Activated B cell treated with CpG ODN at 0.5 μM for 24 hours (primary cell): ENCODE data around the gene SPEF1. TPM values are rescaled to one million over a fixed set of nuclear protein-coding genes. Genes with fewer than 3 reads are reported as not detected.

Experiments
- ATAC-seq: fragments of 200-7000 bp; cut with Tn5 transposase; one replicate; pipeline ENCODE4 v1.10.0; 2021; ENCODE audit warnings: low read depth, mild to moderate bottlenecking, moderate library complexity
- CTCF ChIA-PET: fragments of 350-600 bp; sonication (Branson Sonifier 250); formaldehyde crosslinking; loops from one replicate; lab custom pipeline; 2021; ENCODE audit warnings: antibody characterized with exemption; lab: Charles Lee
- POLR2A ChIA-PET: fragments of 350-600 bp; sonication (Branson Sonifier 250); formaldehyde crosslinking; loops from one replicate; lab custom pipeline; 2021; ENCODE audit warnings: antibody characterized with exemption; lab: Charles Lee
- DNase-seq: peaks from one replicate; pipeline ENCODE4 v3.0.0; 2022
- H3K27ac Mint-ChIP-seq: one replicate; pipeline ENCODE4 v1.8.0; 2020; ENCODE audit warnings: mixed read lengths
- H3K27me3 Mint-ChIP-seq: one replicate; pipeline ENCODE4 v1.8.0; 2021; ENCODE audit warnings: mixed read lengths
- H3K36me3 Mint-ChIP-seq: one replicate; pipeline ENCODE4 v1.8.0; 2021; ENCODE audit warnings: low read depth, mixed read lengths
- H3K4me1 Mint-ChIP-seq: one replicate; pipeline ENCODE4 v1.8.0; 2021; ENCODE audit warnings: mixed read lengths
- H3K4me3 Mint-ChIP-seq: one replicate; pipeline ENCODE4 v1.8.0; 2020; ENCODE audit warnings: mild to moderate bottlenecking, mixed read lengths
- H3K9me3 Mint-ChIP-seq: one replicate; pipeline ENCODE4 v1.8.0; 2020; ENCODE audit warnings: mixed read lengths
- CTCF ChIP-seq: fragments of 200-600 bp; IDR thresholded peaks from one replicate; pipeline ENCODE4 v1.8.0; 2022; ENCODE audit warnings: antibody characterized with exemption, mild to moderate bottlenecking
- intact Hi-C: fragments of 100-400 bp; cut with micrococcal nuclease; formaldehyde crosslinking; loops from one replicate; pipeline ENCODE4 v1.15.1; 2024
- total RNA-seq: library from RNA; stranded (reverse); gene quantifications from 2 replicates; pipeline ENCODE4 v1.2.3, GENCODE V29; 2022

SPEF1 gene
- total RNA-seq, 1 donor from 2014 or later, result not detected

GRCh38 chr20:3813848-3814581 is 32.8 kb upstream of the SPEF1 start:
- no peaks in the 10 kb centered on the region for H3K27me3 Mint-ChIP-seq
- no peak overlapping the region for H3K4me3 Mint-ChIP-seq
- ChIA-PET CTCF (interaction anchor here (1.3 kb wide), 1 partner anchor 28 kb away, joined by 3 read pairs; the partner anchor contains the start of gene CENPB), POLR2A (interaction anchor here (0.6 to 0.7 kb wide), 4 partner anchors 10 to 22 kb away, joined by 3 to 11 read pairs (median 3); no protein-coding TSS in a partner anchor)
- TF ChIP-seq CTCF, result no peak
- peaks cover 15% of the 10 kb centered on the region for H3K4me1 Mint-ChIP-seq
- intact Hi-C loops, result no loop called here
- DNase-seq (no peak), ATAC-seq (no peak)
- no peaks in the 10 kb centered on the region for H3K36me3 Mint-ChIP-seq
- H3K9me3 Mint-ChIP-seq, result no peaks in the 10 kb centered on the region
- no peak overlapping the region for H3K27ac Mint-ChIP-seq

GRCh38 chr20:3812975-3813847 is 32.0 kb upstream of the SPEF1 start:
- ChIA-PET POLR2A (interaction anchor here (0.6 to 0.9 kb wide), 3 partner anchors 21 to 32 kb away, joined by 3 to 4 read pairs (median 3); no protein-coding TSS in a partner anchor), CTCF (interaction anchor here (1.3 kb wide), 1 partner anchor 27 kb away, joined by 3 read pairs; the partner anchor contains the start of gene CENPB)
- no peaks in the 10 kb centered on the region for H3K36me3 Mint-ChIP-seq
- ATAC-seq (no peak), DNase-seq (no peak)
- no peaks in the 10 kb centered on the region for H3K9me3 Mint-ChIP-seq
- TF ChIP-seq CTCF, result no peak
- H3K4me3 Mint-ChIP-seq, result no peak overlapping the region
- no peak overlapping the region for H3K27ac Mint-ChIP-seq
- intact Hi-C loops, result no loop called here
- no peaks in the 10 kb centered on the region for H3K27me3 Mint-ChIP-seq
- H3K4me1 Mint-ChIP-seq, result peaks cover 15% of the 10 kb centered on the region

- DNase-seq (no peak), ATAC-seq (no peak)
- peak overlapping the region; percentile 81 for H3K27ac Mint-ChIP-seq
- ChIA-PET CTCF (no interaction called here), POLR2A (interaction anchor here (0.6 to 2.1 kb wide), 4 partner anchors 9 to 75 kb away, joined by 4 to 18 read pairs (median 6); partner anchors contain the start of genes AP5S1 and CDC25B)
- TF ChIP-seq CTCF, result no peak
- no peaks in the 10 kb centered on the region for H3K36me3 Mint-ChIP-seq
- H3K4me3 Mint-ChIP-seq, result peak overlapping the region; percentile 85
- intact Hi-C loops, result no loop called here
- no peaks in the 10 kb centered on the region for H3K27me3 Mint-ChIP-seq
- H3K4me1 Mint-ChIP-seq, result peaks cover 15% of the 10 kb centered on the region
- no peaks in the 10 kb centered on the region for H3K9me3 Mint-ChIP-seq
Observed at GRCh38 chr20:3812259-3812681, 31.0 kb upstream of the SPEF1 start.

- peaks cover 17% of the 10 kb centered on the region for H3K4me1 Mint-ChIP-seq
- ChIA-PET CTCF (no interaction called here), POLR2A (interaction anchor here (0.7 to 2.1 kb wide), 5 partner anchors 9 to 34 kb away, joined by 3 to 18 read pairs (median 5); partner anchors contain the start of genes AP5S1 and CDC25B)
- peak overlapping the region; percentile 81 for H3K27ac Mint-ChIP-seq
- H3K9me3 Mint-ChIP-seq, result no peaks in the 10 kb centered on the region
- peak overlapping the region; percentile 85 for H3K4me3 Mint-ChIP-seq
- ATAC-seq, result peak; percentile 99
- DNase-seq, result peak; percentile 55
- H3K36me3 Mint-ChIP-seq, result peaks cover under 1% of the 10 kb centered on the region
- intact Hi-C loops, result loop anchor here (1.0 kb wide), 3 partner anchors 9 to 15 kb away; partner anchors contain the start of genes AP5S1 and CDC25B
- TF ChIP-seq CTCF, result no peak
- H3K27me3 Mint-ChIP-seq, result no peaks in the 10 kb centered on the region
Observed at GRCh38 chr20:3811467-3812258, 30.4 kb upstream of the SPEF1 start.
